ENCODE measurements around the gene PCNX3.

Gene PCNX3

GRCh38 chr11:65599216-65599954 is 16.2 kb upstream of the PCNX3 start:
- DNase-seq, result no peak

DNA sequence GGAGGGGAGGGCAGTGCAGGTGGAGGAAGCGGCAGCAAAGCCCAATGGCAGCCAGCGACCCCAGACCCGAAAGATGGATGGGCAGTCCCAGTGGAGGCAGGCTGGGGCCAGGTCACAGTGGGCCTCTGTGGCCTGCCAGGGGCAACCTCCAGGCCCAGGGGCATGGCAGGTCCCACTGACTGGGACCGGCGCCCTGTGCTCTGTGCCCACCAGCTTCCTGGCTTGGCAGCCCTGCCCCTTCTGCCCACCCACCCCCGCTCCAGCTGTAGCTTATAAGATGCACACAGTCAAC is 15.7 kb upstream of the PCNX3 start:
- DNase-seq, result no peak

DNA sequence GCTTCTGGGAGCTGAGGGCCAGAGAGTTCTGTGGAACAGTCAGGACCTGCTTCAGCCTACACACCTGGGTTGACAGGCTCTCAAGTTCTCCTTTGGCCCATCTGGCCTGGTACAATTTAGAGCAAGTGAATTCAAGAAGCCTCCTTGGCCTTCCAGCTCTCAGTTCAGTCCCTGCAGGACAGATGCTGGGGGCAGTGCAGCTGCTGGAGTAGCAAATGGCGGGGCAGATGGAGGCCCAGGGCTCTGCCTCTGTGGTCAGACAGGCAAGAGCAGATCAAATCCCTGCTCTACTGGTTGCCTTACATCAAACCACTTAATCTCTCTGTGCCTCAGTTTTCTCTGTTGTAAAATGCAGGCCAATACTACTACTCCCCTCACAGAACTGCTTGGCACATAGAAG is 11.3 kb upstream of the PCNX3 start:
- DNase-seq, result no peak

- peak; percentile 67 for DNase-seq
Measured at GRCh38 chr11:65606876-65607613, 8.5 kb upstream of the PCNX3 start.

- no peak for DNase-seq
Measured at GRCh38 chr11:65607614-65608426, 7.8 kb upstream of the PCNX3 start.

- no peak for DNase-seq
Measured at GRCh38 chr11:65609229-65609628, 6.3 kb upstream of the PCNX3 start.

GRCh38 chr11:65609665-65610064 is 5.9 kb upstream of the PCNX3 start:
- DNase-seq, result no peak

GRCh38 chr11:65610404-65610803 is 5.2 kb upstream of the PCNX3 start:
- no peak for DNase-seq

DNA sequence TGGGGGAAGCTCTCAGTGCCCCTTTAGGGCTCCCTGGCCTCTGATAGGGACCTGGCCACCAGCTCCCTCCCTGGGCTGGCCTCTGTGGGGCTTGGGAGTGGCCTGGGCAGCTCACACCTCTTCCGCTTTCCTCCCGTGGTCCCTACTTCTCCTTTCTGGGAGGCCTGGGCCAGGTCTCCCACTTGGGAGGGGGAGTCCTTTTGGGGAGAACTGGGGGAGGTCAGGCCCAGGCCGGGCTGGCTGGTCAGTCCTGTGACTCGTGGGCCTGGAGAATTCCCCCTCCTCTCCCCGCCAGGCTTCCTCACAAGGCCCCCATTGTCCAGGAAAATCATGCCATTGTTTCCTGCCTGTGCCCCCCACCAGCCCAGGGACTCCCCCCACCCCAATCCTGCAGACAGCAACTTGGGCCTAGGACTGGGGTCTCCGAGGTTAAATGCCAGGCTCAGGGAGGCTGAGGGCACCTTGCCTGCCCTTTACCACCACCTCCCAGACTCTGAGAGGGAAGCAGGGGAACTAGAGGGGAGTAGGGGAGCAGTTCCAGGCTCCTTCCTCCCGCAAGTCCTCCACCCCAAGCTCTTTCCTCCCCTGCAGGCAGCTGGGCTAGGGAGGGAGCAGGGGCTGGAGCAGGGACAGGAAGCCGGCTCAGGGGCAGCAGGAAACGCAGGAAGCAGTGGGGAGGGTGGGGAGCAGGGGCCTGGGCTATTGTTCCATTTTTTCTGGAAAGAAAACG is 4.4 kb upstream of the PCNX3 start:
- DNase-seq, result no peak

DNA sequence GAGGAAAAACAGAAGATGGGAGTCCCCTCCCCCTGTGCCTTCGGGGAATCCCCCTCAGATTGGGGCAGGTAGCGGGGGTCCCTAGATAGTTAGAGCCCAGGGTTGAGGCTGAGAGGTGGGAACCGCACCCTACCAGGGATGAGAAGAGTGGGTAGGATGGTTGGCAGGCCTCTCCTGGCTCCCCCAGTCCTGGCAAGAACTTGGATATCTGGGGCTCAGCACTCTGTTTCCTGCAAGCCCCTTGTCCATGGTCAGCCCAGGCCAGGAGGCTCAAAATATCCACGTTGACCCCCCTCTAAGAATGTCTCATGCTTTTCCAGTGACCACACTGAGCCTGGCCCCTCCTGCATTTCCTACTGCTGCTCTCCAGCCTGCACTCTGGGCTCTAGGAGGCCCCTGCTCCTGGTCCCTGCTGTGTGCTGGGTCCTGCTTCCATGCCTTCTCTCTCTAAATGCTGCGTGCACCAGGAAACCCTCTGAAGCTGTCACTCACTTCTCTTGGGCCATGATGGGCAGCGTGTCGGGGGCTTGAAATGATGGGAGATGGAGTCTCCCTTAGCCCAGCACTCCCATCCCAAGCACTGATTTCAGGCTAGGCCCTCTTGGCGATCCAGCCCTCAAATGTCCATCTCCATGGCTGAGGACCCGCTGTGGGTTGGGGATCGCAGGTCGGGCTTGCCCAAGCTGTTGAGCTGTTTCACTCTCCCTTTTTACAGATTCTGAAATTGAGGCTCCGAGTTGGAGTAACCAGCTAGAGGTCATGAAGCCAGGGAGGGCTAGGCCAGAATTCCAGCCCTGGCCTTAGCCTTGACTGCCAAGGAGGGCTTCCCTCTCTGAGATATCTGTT is 3.6 kb upstream of the PCNX3 start:
- no peak for DNase-seq

DNA sequence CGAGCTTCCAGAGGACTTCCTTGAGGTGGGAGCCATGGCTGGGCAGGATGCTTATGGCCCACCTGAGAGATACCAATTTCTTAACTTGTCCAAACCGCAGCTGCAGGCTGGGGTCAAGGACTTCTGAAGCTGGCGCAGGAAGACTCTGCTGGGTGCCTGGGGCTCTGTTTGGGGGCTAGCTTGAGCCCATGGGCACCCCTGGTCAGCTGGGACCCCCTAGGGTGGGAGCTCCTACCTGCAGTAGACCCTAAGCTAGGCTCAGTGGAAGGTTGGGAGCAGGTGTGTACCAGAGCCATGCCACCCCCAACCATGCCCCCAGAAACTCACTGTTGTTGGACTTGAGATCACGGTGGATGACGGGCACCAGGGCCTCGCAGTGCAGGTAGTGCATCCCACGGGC is 2.9 kb upstream of the PCNX3 start:
- DNase-seq, result no peak

DNA sequence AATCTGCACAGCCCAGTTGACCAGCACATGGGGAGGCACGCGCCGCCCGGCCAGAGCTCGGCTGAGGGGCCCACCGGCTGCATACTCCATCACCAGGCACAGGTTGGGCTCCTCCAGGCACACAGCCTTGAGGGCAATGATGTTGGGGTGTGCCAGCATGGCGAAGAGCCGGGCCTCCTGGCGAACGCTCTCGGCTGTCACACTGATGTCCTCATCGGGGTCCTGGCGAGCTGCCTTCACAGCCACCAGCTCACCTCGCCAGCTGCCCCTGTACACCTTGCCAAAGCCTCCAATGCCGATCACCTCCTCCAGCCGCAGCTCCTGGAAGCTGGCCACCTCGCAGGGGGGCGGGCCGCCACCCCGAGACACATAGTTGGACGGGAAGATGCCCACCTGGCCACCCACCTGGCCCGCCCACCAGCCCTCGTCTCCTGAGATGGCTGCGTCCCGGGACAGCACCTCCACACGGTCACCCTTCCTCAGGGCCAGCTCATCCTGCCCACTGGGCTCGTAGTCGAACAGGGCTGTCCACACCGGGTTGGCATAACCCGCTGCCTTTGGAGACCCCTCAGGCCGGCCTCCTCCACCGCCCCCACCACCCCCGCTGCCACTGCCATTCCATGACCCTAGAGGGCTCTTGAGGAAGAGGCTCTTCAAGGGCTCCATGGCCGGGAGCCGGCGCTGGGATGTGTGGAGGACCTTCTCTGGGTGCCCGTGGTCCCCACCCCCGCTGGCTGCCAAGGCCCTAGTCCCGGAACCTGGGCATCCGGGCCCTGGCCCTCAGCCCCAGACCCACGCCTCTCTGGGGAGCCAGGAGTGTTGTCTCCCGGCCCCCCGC is 2.3 kb upstream of the PCNX3 start:
- no peak for DNase-seq

GRCh38 chr11:65615950-65616574 is 486 bp downstream of the PCNX3 start:
- DNase-seq, result no peak

DNA sequence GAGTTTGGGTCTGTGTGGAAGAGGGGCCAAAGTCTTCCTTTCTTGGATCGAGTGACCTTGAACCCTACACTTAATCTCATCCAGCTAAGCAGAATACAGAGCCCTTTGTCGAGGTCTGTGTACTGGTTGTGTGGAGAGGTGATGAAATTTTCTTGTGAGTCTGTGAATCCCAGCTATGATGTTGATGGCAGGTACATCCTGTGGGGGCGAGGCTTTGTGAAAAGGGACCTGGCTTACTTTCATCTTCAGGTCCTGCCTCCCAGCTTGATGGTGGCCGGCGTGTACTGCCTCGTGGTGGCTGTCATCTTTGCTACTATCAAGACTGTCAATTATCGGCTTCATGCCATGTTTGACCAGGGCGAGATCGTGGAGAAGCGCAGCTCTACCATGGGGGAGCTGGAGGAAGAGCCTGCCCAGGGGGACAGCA is 1.0 kb downstream of the PCNX3 start:
- no peak for DNase-seq

- DNase-seq, result no peak
Measured at GRCh38 chr11:65617136-65617850, 1.7 kb downstream of the PCNX3 start.

DNA sequence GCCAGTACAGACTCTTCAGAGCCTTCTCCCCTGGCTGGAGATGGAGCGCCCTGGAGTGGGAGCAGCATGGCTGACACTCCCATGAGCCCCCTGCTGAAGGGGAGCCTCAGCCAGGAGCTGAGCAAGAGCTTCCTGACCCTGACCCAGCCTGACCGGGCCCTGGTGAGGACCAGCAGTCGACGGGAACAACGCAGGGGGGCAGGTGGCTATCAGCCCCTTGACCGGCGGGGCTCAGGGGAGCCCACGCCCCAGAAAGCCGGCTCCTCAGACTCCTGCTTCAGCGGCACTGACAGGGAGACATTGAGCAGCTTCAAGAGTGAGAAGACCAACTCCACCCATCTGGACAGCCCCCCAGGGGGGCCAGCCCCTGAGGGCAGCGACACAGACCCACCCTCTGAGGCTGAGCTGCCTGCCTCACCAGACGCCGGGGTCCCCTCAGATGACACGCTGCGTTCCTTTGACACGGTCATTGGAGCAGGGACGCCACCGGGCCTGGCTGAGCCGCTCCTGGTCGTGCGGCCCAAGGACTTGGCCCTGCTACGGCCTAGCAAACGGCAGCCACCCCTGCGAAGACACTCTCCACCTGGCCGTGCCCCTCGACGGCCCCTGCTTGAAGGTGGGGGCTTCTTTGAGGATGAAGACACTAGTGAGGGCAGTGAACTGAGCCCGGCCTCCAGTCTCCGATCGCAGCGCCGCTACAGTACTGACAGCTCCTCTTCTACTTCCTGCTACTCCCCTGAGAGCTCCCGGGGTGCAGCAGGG is 2.6 kb downstream of the PCNX3 start:
- no peak for DNase-seq

GRCh38 chr11:65618763-65619162 is 3.2 kb downstream of the PCNX3 start:
- no peak for DNase-seq

GRCh38 chr11:65619281-65619928 is 3.8 kb downstream of the PCNX3 start:
- DNase-seq, result no peak

DNA sequence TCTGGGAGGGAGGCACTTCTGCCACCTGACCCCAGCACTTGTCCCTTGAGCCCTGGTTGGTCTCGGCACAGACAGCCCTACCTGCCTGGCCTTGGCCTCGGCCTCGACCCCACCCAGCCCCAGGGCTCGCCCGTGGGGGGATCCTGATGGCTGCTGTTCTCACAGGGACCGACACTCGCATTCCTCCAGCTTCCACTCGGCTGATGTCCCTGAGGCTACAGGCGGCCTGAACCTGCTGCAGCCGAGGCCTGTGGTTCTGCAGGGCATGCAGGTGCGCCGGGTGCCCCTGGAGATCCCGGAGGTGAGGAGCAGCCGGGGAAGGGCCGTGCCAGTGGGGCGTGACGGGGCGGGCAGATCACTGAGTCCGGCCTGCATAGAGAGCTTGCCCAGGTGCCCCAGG is 5.1 kb downstream of the PCNX3 start:
- no peak for DNase-seq

Measured in HCEC 1CT (cell line).